Smooth muscle cell (in vitro differentiated cells): ENCODE data around the gene MMP27. TPM values are rescaled to one million over a fixed set of nuclear protein-coding genes. Genes with fewer than 3 reads are reported as not detected.
"Not testable (repeated sequence)": the region's sequence is repeated elsewhere in the genome, so short reads cannot be mapped to it uniquely, and the experiment has no call there.

Source experiments
- DNase-seq: peaks from one replicate; lab custom pipeline; 2025; ENCODE audit not compliant: unreplicated experiment; lab: John Stamatoyannopoulos, UW
- H2AFZ ChIP-seq: fragments of 200-600 bp; sonication (generic); 2 replicates; pipeline ENCODE4 v1.6.0; 2016; ENCODE audit warnings: antibody characterized with exemption, low read depth, mild to moderate bottlenecking
- H3F3A ChIP-seq: fragments of 200-600 bp; sonication (generic); 2 replicates; pipeline ENCODE4 v1.6.0; 2017; ENCODE audit warnings: antibody characterized with exemption, low read depth
- H3K27ac ChIP-seq: fragments of 200-600 bp; sonication (generic); 2 replicates; pipeline ENCODE4 v1.5.1; 2016; ENCODE audit warnings: low read depth, mild to moderate bottlenecking
- H3K27me3 ChIP-seq: fragments of 200-600 bp; sonication (generic); 2 replicates; pipeline ENCODE4 v1.6.1; 2016; ENCODE audit warnings: low read depth, mild to moderate bottlenecking
- H3K36me3 ChIP-seq: fragments of 200-600 bp; sonication (generic); 2 replicates; pipeline ENCODE4 v1.5.1; 2016; ENCODE audit warnings: low read depth
- H3K4me1 ChIP-seq: fragments of 200-600 bp; sonication (generic); 2 replicates; pipeline ENCODE4 v1.5.1; 2016; ENCODE audit warnings: low read depth
- H3K4me2 ChIP-seq: fragments of 200-600 bp; sonication (generic); 2 replicates; pipeline ENCODE4 v1.6.0; 2016; ENCODE audit warnings: mild to moderate bottlenecking
- H3K4me3 ChIP-seq: fragments of 200-600 bp; sonication (generic); 2 replicates; pipeline ENCODE4 v1.5.1; 2016; ENCODE audit warnings: mild to moderate bottlenecking
- H3K79me2 ChIP-seq: fragments of 200-600 bp; sonication (generic); 2 replicates; pipeline ENCODE4 v1.6.0; 2016; ENCODE audit warnings: low read depth, mild to moderate bottlenecking
- H3K9ac ChIP-seq: fragments of 200-600 bp; sonication (generic); 2 replicates; pipeline ENCODE4 v1.6.0; 2016; ENCODE audit warnings: low read depth
- H3K9me3 ChIP-seq: fragments of 200-600 bp; sonication (generic); replicated peaks from 2 replicates; pipeline ENCODE4 v1.5.1; 2016; ENCODE audit warnings: low read depth
- H4K20me1 ChIP-seq: fragments of 200-600 bp; sonication (generic); 2 replicates; pipeline ENCODE4 v1.6.0; 2016; ENCODE audit warnings: low read depth
- CTCF ChIP-seq: fragments of 200-600 bp; sonication (generic); IDR thresholded peaks from 2 replicates; pipeline ENCODE4 v1.5.1; 2017; ENCODE audit warnings: borderline replicate concordance, mild to moderate bottlenecking, antibody characterized with exemption; ENCODE audit not compliant: insufficient read depth, poor library complexity, severe bottlenecking
- WGBS: methylation state at CpG from one replicate; pipeline ENCODE4 v1.1.7; 2016; ENCODE audit warnings: low lambda C conversion rate; 5-methylcytosine and 5-hydroxymethylcytosine counted together
- polyA plus RNA-seq: library from polyadenylated mRNA; unstranded; fragments of >200 nt; fragmentation: Nextera tagmentation; extraction: Ambion mirVana; gene quantifications from 2 replicates; pipeline ENCODE4 v1.2.1, GENCODE V29; 2016
- total RNA-seq: library from RNA; depleted of rRNA; stranded (reverse); fragments of >200 nt; gene quantifications from 2 replicates; pipeline ENCODE4 v1.2.3, GENCODE V29; 2014

The MMP27 gene
- total and polyA plus RNA-seq, 2 experiments from 2014 or later = not detected

GRCh38 chr11:102734650-102735049 lies 29.1 kb upstream of the MMP27 start:
- no peaks in the 10 kb centered on the region for H3F3A ChIP-seq
- no peaks in the 10 kb centered on the region for H3K79me2 ChIP-seq
- H3K27me3 ChIP-seq = no peaks in the 10 kb centered on the region
- no peaks in the 10 kb centered on the region for H3K4me1 ChIP-seq
- H3K27ac ChIP-seq = no peak overlapping the region
- H3K4me2 ChIP-seq = no peak overlapping the region
- H3K4me3 ChIP-seq = no peak overlapping the region
- no peaks in the 10 kb centered on the region for H3K9me3 ChIP-seq
- DNase-seq = no peak
- H3K9ac ChIP-seq = no peak overlapping the region
- H4K20me1 ChIP-seq = no peaks in the 10 kb centered on the region
- no peak overlapping the region for H2AFZ ChIP-seq
- no peak for TF ChIP-seq CTCF
- no peaks in the 10 kb centered on the region for H3K36me3 ChIP-seq

- Histone ChIP-seq H3K27ac (no peak overlapping the region), H4K20me1 (no peaks in the 10 kb centered on the region), H3K4me3 (no peak overlapping the region), H3K9me3 (no peaks in the 10 kb centered on the region), H2AFZ (no peak overlapping the region), H3K27me3 (no peaks in the 10 kb centered on the region), H3K79me2 (no peaks in the 10 kb centered on the region), H3K36me3 (no peaks in the 10 kb centered on the region), H3K4me2 (no peak overlapping the region), H3K9ac (no peak overlapping the region), H3F3A (no peaks in the 10 kb centered on the region), H3K4me1 (no peaks in the 10 kb centered on the region)
- no peak for DNase-seq
- 37% methylated on average over 8 of the region's 8 CpGs for WGBS
- peak; percentile 81 for TF ChIP-seq CTCF
These were observed 27.8 kb upstream of the MMP27 start for GRCh38 chr11:102733232-102733875.

- not testable (repeated sequence) for H3K9me3 ChIP-seq, H3K4me1 ChIP-seq, H3F3A ChIP-seq, H4K20me1 ChIP-seq, H3K79me2 ChIP-seq, H3K36me3 ChIP-seq, H3K27ac ChIP-seq, H3K9ac ChIP-seq, H3K4me2 ChIP-seq, H3K4me3 ChIP-seq, DNase-seq, H2AFZ ChIP-seq, H3K27me3 ChIP-seq
- 54% methylated on average over 5 of the region's 8 CpGs for WGBS
These were observed 25.4 kb upstream of the MMP27 start for GRCh38 chr11:102730944-102731343.

DNA sequence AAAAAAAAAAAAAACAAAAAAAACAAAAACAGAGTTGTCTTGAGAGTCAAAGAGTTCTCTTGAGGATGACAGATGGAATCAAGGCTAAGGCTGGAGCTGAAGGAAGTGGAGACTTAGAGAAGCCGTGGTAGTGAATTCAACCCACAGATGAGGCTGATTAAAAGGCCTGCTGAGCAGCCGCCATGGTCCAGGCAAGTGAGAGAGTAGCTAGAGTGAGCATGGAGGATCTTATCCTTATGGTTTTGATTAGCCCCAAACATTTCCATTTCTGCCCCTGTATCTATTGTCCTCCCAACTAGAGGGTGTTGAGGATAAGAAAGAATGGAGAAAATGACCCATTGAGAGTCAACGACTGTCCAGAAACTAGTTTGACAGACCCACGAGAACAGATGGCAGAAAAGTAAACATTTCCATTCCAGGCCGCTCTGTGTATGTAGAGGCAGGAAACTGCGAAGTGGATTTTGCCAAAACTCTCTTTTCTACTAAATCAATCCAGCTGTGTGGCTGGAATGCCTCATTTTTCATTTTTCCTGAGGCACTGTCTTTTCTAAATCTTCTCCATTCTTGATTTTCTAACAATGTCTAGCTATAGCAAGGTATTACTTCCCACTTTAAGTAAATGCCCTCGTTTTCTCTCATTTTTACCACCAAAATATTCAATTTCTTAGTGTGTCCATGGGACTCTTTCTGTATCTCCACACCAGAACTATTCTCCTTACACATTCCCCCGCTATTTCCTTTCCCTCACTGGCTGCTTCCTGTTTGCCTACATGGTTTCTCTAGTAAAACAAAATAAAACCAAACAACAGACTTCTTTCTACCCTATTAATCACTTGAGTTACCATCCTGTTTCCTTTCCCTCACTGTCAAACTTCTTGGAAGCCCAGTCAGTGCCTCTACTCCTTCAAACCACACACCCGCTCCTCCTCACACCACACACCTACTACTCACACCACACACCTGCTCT lies 24.6 kb upstream of the MMP27 start:
- Histone ChIP-seq H3K4me3 (no peak overlapping the region), H3K79me2 (no peaks in the 10 kb centered on the region), H3K27me3 (no peaks in the 10 kb centered on the region), H3K36me3 (no peaks in the 10 kb centered on the region), H3K4me1 (peaks cover 2% of the 10 kb centered on the region), H2AFZ (no peak overlapping the region), H4K20me1 (no peaks in the 10 kb centered on the region), H3K9me3 (no peaks in the 10 kb centered on the region), H3F3A (no peaks in the 10 kb centered on the region), H3K27ac (no peak overlapping the region), H3K9ac (no peak overlapping the region), H3K4me2 (no peak overlapping the region)
- WGBS = 53% methylated on average over 8 of the region's 9 CpGs
- TF ChIP-seq CTCF = no peak
- no peak for DNase-seq
